Dendritic cell treated with granulocyte-macrophage colony-stimulating factor and Interleukin-4, amounts not matched to agents 40 ng/mL and 50 ng/mL, for 4 days (primary cell): Measurements from ENCODE around the gene BORCS5.

Experiments
- H3K27ac Mint-ChIP-seq: one replicate; pipeline ENCODE4 v1.8.0; 2022; ENCODE audit warnings: mild to moderate bottlenecking, mixed read lengths
- H3K27me3 Mint-ChIP-seq: one replicate; pipeline ENCODE4 v1.8.0; 2022; ENCODE audit warnings: mild to moderate bottlenecking, mixed read lengths
- H3K36me3 Mint-ChIP-seq: one replicate; pipeline ENCODE4 v1.8.0; 2022; ENCODE audit warnings: low read depth, mixed read lengths
- H3K4me1 Mint-ChIP-seq: one replicate; pipeline ENCODE4 v1.8.0; 2022; ENCODE audit warnings: low read depth, mixed read lengths
- H3K4me3 Mint-ChIP-seq: one replicate; pipeline ENCODE4 v1.8.0; 2022; ENCODE audit warnings: mild to moderate bottlenecking, moderate library complexity, mixed read lengths
- H3K9me3 Mint-ChIP-seq: one replicate; pipeline ENCODE4 v1.8.0; 2022; ENCODE audit warnings: mixed read lengths
- intact Hi-C: fragments of 100-400 bp; cut with micrococcal nuclease; formaldehyde crosslinking; loops from one replicate; pipeline ENCODE4 v1.15.0; 2022

The BORCS5 gene

DNA sequence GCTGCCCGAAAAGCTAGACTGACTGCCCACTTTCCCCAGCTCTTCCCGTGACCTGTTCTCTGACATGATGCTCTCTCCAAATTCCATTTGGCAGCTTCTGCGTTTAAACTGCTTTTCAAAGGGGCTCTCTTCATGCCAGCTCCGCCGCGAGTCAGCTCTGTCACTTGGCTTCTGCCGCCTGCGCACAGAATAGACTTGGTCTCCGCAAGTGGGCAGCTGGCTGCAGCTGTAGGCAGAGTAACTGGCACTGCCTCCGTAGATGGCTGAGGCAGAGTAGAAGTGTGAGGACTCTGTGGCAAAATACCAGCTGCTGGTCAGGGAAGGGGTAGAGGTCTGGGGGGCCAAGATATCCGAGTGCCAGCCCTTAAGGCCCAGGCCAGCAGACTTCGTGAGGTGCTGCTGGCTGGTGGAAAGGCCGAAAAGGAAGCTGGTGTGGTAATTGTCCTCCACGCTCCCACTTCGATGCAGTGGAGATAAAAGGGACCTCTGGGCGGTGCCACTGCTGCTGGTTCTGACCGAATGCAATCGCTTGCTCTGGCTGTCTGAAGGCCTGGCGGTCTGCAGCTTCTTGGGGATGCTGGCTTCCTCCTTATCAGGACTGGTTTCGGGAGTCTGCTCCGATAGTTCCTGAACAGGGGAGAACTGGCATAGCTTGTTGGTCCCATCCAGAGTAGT, 120.1 kb downstream of the BORCS5 start:
- Mint-ChIP-seq H3K4me1 (peaks cover 23% of the 10 kb centered on the region), H3K27me3 (no peaks in the 10 kb centered on the region), H3K27ac (no peak overlapping the region)

DNA sequence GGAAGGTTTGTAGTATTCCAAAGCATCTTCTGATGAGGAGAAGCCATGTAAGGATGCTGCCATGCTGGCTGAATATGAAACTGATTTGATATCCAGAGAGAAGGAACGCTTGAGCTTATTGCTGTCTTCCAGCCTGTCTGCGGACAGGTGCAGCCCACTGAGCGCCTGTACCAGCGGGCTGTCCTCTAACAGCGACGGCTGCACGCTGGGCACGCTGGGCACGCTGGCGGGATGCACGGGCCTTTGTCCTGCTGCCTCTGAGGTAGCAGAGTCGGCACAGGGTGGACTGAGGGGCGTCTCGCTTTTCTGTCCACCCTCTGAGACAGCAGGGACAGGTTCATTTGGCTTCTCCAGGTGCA, 120.6 kb downstream of the BORCS5 start:
- Mint-ChIP-seq H3K36me3 (peaks cover 89% of the 10 kb centered on the region), H3K27me3 (no peaks in the 10 kb centered on the region), H3K27ac (no peak overlapping the region), H3K4me1 (peaks cover 28% of the 10 kb centered on the region), H3K4me3 (no peak overlapping the region), H3K9me3 (no peaks in the 10 kb centered on the region)
- intact Hi-C loops, result no loop called here

More for the DNA sequence above, 120.1 kb downstream of the BORCS5 start:
- Mint-ChIP-seq H3K4me3 (no peak overlapping the region), H3K36me3 (peaks cover 89% of the 10 kb centered on the region), H3K9me3 (no peaks in the 10 kb centered on the region)
- intact Hi-C loops, result no loop called here

DNA sequence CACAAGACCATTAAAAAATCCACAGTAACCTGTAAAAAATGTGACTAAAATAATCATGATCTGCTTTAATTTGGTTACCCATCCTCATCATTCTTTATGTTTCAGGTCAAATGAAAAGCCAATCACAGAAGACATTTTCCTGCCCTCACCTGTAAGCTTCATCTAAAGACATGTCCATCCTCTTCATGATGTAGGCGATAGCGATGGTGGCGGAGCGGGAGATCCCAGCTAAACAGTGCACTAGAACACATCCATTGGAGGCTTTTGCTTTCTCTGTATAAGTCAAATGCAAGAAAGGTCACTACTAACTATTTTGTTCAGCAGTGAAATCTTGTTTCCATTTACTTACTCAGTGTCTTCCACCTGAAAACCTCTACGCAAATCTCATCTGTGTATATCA, 123.2 kb downstream of the BORCS5 start:
- peaks cover 22% of the 10 kb centered on the region for H3K4me1 Mint-ChIP-seq
- H3K27me3 Mint-ChIP-seq, result no peaks in the 10 kb centered on the region
- peaks cover 92% of the 10 kb centered on the region for H3K36me3 Mint-ChIP-seq
- H3K27ac Mint-ChIP-seq, result no peak overlapping the region
- no peak overlapping the region for H3K4me3 Mint-ChIP-seq
- H3K9me3 Mint-ChIP-seq, result no peaks in the 10 kb centered on the region
- intact Hi-C loops, result no loop called here

DNA sequence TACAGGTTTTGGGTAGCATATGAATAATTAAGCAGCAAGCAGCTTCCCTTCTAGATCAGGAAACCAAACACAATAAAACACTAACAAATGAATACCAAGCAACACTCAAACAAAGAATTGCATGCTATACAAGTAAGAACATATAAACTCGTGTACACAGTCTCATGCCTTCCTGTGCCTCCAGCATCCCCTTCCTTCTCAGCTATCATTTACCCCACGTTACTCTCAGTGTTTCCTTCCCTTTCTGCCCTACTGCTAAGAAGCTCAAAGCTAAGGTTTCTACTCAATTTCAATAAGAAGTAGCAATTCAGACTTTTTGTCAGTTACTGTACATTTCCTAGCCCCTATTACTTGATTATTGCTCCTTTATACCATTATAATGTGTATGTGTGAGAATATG, 124.8 kb downstream of the BORCS5 start:
- peaks cover 16% of the 10 kb centered on the region for H3K4me1 Mint-ChIP-seq
- intact Hi-C loops, result no loop called here
- H3K4me3 Mint-ChIP-seq, result no peak overlapping the region
- H3K27ac Mint-ChIP-seq, result no peak overlapping the region
- no peaks in the 10 kb centered on the region for H3K9me3 Mint-ChIP-seq
- H3K27me3 Mint-ChIP-seq, result no peaks in the 10 kb centered on the region
- peaks cover 92% of the 10 kb centered on the region for H3K36me3 Mint-ChIP-seq

DNA sequence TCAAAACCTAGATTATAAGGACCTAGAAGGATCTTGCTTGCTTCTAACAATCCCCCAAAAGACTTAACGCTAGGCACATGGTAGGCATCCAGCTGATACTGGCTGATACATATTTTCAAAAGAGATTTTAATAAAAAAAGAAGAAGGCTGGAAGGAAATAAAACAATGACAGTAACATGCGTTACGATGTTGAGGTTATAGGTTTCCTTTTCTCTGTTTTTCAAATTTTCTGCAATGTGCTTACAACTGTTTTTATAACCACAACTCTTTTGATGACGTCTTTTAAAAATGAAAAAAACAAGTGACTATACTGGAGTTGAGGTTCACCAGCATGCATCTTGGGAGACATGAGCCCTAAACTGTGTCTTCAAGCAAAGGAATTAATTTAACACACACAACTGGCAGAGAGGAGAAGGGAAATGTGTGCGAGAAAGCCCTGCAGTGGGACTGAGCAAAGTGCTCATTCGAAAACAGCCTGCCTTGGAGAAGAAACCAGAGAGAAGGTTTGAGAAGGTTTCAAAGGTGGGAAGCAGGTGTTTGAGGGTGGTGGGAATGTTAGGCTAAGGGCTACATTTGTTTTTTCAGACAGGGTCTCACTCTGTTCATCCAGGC, 125.4 kb downstream of the BORCS5 start:
- H3K36me3 Mint-ChIP-seq, result peaks cover 85% of the 10 kb centered on the region
- no peak overlapping the region for H3K4me3 Mint-ChIP-seq
- H3K27me3 Mint-ChIP-seq, result no peaks in the 10 kb centered on the region
- intact Hi-C loops, result no loop called here
- no peaks in the 10 kb centered on the region for H3K9me3 Mint-ChIP-seq
- no peak overlapping the region for H3K27ac Mint-ChIP-seq
- H3K4me1 Mint-ChIP-seq, result peaks cover 16% of the 10 kb centered on the region

DNA sequence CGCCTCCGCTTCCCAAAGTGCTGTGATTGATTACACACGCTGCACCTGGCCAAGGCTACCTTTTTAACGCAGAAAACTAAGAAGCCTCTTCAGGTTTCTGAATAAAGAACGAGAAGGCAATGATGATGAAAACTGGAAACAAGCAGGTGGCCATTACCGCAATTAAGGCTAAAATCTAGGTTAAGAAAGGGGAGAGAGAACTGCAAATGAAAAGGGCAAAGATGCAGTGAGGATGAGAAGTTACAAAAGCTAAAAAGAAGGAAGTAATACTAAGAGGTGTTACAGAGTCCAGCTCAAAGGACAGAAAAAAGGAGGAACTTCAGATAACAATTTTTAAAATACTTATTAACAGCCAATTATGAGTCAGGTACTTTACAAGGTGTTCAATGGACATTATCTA, 126.1 kb downstream of the BORCS5 start:
- intact Hi-C loops, result no loop called here
- H3K36me3 Mint-ChIP-seq, result peaks cover 78% of the 10 kb centered on the region
- no peak overlapping the region for H3K4me3 Mint-ChIP-seq

DNA sequence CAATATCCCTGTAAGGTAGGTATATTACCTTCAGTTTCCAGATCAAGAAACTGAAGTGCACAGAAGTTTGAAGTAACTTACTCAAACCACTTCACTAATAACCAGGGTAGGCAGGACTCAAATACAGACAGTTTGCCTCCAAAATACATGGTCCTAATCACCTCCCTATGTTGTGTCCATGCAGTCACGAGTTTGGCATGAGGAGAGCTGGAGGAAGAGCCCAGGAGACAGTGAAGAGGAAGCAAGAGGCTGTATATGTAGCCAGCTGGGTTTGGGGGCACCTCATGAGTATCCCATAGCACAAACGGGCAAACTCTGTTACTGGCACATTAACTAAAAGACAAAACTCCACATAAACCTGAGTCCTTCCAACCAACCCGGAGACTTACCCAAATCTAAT, 126.6 kb downstream of the BORCS5 start:
- intact Hi-C loops, result no loop called here
- Mint-ChIP-seq H3K4me3 (no peak overlapping the region), H3K27ac (no peak overlapping the region), H3K4me1 (peaks cover 16% of the 10 kb centered on the region), H3K36me3 (peaks cover 76% of the 10 kb centered on the region), H3K9me3 (no peaks in the 10 kb centered on the region), H3K27me3 (no peaks in the 10 kb centered on the region)

More for the DNA sequence above, 126.1 kb downstream of the BORCS5 start:
- H3K4me1 Mint-ChIP-seq, result peaks cover 16% of the 10 kb centered on the region
- H3K9me3 Mint-ChIP-seq, result no peaks in the 10 kb centered on the region
- no peak overlapping the region for H3K27ac Mint-ChIP-seq
- no peaks in the 10 kb centered on the region for H3K27me3 Mint-ChIP-seq

DNA sequence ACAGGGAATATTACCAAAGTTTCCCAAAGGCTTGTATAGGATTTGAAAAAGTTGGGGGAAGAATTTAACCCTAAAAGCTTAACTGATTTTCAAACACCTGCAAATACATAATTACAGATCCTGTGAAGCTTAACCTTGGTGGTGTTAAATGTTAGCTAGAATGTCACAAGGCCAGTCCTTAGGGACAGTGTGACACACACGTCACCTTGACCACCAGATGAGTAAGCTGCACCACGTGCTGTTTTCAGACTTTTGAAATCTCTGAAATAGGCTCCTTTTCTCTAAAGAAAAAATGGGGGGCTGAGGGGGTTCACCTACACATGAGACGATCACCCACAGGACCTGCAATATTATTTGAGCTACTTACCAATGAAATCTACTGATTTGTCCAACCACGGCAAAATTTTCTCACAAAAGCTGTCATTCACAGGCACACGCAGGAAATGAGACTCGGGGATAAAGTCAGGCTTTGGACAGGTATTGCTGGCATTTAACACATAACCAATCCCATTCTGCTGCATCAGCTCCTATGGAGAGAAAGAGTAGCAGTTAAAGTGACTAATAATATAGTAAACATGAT, 129.9 kb downstream of the BORCS5 start:
- H3K27ac Mint-ChIP-seq, result no peak overlapping the region
- H3K27me3 Mint-ChIP-seq, result no peaks in the 10 kb centered on the region
- H3K36me3 Mint-ChIP-seq, result peaks cover 53% of the 10 kb centered on the region
- H3K4me1 Mint-ChIP-seq, result peaks cover 16% of the 10 kb centered on the region
- no peak overlapping the region for H3K4me3 Mint-ChIP-seq
- intact Hi-C loops, result no loop called here
- H3K9me3 Mint-ChIP-seq, result no peaks in the 10 kb centered on the region

DNA sequence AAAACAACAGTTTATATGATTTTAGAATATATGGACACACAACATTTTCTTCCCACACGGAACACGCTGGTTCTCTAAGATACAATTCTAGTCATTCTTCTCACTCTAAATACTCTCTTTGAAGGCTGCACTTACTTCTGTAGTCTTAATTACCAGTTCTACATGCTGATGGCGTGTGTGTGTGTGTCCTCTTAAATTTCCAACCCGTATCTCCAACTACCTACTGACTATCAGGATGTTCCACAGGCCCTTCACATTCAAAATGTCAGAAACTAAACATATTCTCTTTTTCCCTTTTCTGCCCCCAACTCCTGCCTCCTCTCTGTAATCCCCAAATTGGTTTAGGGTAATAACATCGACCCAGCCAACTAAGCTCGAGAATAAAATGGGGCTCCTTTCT, 130.6 kb downstream of the BORCS5 start:
- no peaks in the 10 kb centered on the region for H3K27me3 Mint-ChIP-seq
- no peaks in the 10 kb centered on the region for H3K9me3 Mint-ChIP-seq
- H3K36me3 Mint-ChIP-seq, result peaks cover 46% of the 10 kb centered on the region
- intact Hi-C loops, result no loop called here
- no peak overlapping the region for H3K27ac Mint-ChIP-seq
- no peak overlapping the region for H3K4me3 Mint-ChIP-seq
- peaks cover 12% of the 10 kb centered on the region for H3K4me1 Mint-ChIP-seq

DNA sequence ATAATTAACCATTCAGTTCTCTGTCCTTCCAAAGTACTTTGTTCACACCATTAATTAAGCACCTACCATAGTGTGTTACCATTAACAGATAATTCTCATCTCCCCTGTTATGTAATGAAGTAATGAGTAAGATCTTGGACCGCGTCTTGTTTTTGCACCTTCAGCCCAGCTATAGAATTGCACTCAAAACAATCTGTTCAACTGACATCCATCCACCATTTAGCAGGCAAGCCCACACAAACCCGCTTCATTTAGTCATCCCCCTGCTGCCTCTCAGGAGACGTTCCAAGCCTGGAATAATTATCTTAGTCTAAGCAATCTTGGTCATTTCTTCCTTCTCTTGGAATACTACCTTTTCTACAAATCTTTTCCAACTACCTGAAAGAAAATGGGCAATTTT, 131.4 kb downstream of the BORCS5 start:
- Mint-ChIP-seq H3K4me1 (peaks cover 4% of the 10 kb centered on the region), H3K4me3 (no peak overlapping the region), H3K9me3 (no peaks in the 10 kb centered on the region), H3K36me3 (peaks cover 38% of the 10 kb centered on the region), H3K27ac (no peak overlapping the region), H3K27me3 (no peaks in the 10 kb centered on the region)
- intact Hi-C loops, result no loop called here

DNA sequence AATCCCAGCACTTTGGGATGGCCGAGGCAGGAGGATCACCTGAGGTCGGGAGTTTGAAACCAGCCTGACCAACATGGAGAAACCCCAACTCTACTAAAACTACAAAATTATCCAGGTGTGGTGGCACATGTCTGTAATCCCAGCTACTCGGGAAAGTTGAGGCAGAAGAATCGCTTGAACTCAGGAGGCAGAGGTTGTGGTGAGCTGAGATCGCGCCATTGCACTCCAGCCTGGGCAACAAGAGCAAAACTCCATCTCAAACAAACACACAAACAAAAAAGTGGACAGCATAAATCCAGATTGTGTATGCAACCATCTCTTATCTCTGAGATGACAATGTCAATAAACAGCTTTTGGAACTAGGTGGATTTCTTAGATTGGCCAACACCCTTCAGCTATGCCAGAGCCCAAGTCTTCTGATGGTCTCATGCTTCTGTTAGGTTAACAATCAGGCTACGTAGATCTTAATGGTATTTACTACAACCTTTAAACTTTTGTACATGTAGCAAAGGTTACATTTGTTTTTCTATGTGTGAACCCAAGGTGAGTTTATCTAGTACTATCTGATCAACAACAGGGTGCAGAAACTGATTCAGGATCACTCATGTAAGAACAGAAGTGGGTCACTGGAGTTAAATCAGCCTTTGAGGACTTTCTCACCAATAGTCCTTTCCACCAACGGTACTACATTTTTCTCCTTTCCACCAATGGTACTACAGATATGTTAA, 132.1 kb downstream of the BORCS5 start:
- no peak overlapping the region for H3K4me3 Mint-ChIP-seq
- no peaks in the 10 kb centered on the region for H3K9me3 Mint-ChIP-seq
- peaks cover 31% of the 10 kb centered on the region for H3K36me3 Mint-ChIP-seq
- intact Hi-C loops, result no loop called here
- no peaks in the 10 kb centered on the region for H3K4me1 Mint-ChIP-seq
- no peaks in the 10 kb centered on the region for H3K27me3 Mint-ChIP-seq
- H3K27ac Mint-ChIP-seq, result no peak overlapping the region

DNA sequence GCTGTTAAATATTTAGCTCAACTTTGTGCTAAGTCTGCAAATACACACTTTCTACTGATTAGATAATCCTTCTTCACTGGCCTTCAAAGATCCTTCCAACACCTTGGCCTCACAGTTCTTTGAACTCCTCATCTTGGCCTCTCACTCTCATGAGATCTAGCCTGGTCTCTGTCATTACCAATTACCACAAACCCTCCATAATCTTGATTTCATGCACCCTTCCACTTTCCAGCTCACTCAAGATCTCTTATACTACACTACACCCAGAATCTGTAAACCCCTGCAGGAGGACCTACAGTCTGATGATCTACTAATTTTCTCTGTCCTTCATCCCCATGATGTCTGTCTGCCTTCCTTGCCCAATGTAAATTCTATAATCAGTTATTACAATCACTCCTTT, 134.7 kb downstream of the BORCS5 start:
- Mint-ChIP-seq H3K4me3 (no peak overlapping the region), H3K27me3 (no peaks in the 10 kb centered on the region), H3K4me1 (no peaks in the 10 kb centered on the region), H3K27ac (no peak overlapping the region), H3K9me3 (no peaks in the 10 kb centered on the region), H3K36me3 (peaks cover 6% of the 10 kb centered on the region)
- intact Hi-C loops, result no loop called here

DNA sequence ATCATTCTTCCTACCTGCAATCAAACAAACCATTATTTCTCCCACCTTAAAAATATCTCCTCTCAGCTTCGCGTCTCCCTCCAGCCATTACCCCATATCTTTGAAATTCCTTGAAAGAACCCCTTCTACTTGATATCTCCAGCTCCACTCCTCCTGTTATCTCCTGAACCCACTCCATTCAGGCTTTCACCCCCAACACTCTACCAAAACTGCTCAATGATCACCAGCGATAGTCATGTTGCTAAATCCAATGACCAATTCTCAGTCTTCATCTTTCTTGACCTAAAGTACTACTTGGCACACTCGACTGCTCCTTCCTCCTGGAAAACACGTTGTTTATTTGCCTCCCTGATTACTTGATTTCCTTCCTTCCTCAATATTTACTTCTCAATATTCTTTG, 135.7 kb downstream of the BORCS5 start:
- H3K27ac Mint-ChIP-seq, result no peak overlapping the region
- no peak overlapping the region for H3K4me3 Mint-ChIP-seq
- intact Hi-C loops, result no loop called here
- H3K4me1 Mint-ChIP-seq, result no peaks in the 10 kb centered on the region
- no peaks in the 10 kb centered on the region for H3K27me3 Mint-ChIP-seq
- no peaks in the 10 kb centered on the region for H3K9me3 Mint-ChIP-seq
- peaks cover 6% of the 10 kb centered on the region for H3K36me3 Mint-ChIP-seq

DNA sequence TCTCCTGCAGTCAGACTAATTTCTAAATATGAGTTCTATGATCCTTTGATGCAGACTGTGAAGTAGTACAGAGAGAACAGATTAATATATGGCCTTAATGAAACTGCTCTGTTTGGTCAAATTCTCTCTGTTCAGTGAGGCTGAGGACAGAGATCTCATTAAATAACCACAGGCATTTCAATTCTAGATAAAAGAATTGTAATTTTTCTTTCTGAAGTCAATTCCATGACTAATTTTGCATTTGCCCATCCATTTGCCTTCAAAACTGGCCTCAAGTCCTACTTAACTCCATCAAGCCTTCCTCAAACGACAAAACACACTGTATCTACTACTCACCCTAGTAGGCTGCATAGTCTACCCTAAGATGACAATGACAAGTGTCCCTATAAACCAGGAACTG, 138.7 kb downstream of the BORCS5 start:
- H3K4me1 Mint-ChIP-seq, result no peaks in the 10 kb centered on the region
- H3K27ac Mint-ChIP-seq, result no peak overlapping the region
- H3K4me3 Mint-ChIP-seq, result no peak overlapping the region
- no peaks in the 10 kb centered on the region for H3K36me3 Mint-ChIP-seq
- no peaks in the 10 kb centered on the region for H3K9me3 Mint-ChIP-seq
- intact Hi-C loops, result no loop called here
- H3K27me3 Mint-ChIP-seq, result no peaks in the 10 kb centered on the region
